HepG2 (cell line): ENCODE data around the gene FSD2. TPM values are rescaled to one million over a fixed set of nuclear protein-coding genes. Genes with fewer than 3 reads are reported as not detected.
A peak's percentile ranks its signal among the peaks of the same experiment; 100 is the strongest.

ENCODE experiments used
- CENPT ChIP-seq: sonication (generic); formaldehyde crosslinking; IDR thresholded peaks from 2 replicates; pipeline ENCODE4 v1.8.0; 2022; ENCODE audit warnings: low read depth, mild to moderate bottlenecking, moderate library complexity, missing genetic modification reagents
- CTCF ChIP-seq: sonication (generic); formaldehyde crosslinking; IDR thresholded peaks from 2 replicates; pipeline ENCODE4 v1.5.0; 2020; ENCODE audit warnings: mild to moderate bottlenecking, missing genetic modification reagents, moderate library complexity
- E2F1 ChIP-seq: sonication (generic); formaldehyde crosslinking; IDR thresholded peaks from 2 replicates; pipeline ENCODE4 v1.5.0; 2020; ENCODE audit warnings: missing genetic modification reagents
- ELF4 ChIP-seq: sonication (generic); formaldehyde crosslinking; IDR thresholded peaks from 2 replicates; pipeline ENCODE4 v1.5.0; 2020; ENCODE audit warnings: missing genetic modification reagents, mild to moderate bottlenecking, moderate library complexity, borderline replicate concordance
- FOXM1 ChIP-seq: sonication (generic); formaldehyde crosslinking; IDR thresholded peaks from 2 replicates; pipeline ENCODE4 v1.5.0; 2020; ENCODE audit warnings: missing genetic modification reagents
- GATAD1 ChIP-seq: IDR thresholded peaks from 2 replicates; pipeline ENCODE4 v1.6.1; 2016; ENCODE audit warnings: missing genetic modification reagents, missing compliant biosample characterization
- HNF1B ChIP-seq: sonication (generic); formaldehyde crosslinking; IDR thresholded peaks from 2 replicates; pipeline ENCODE4 v1.5.1; 2020; ENCODE audit warnings: mild to moderate bottlenecking, moderate library complexity, missing genetic modification reagents
- HNRNPLL ChIP-seq: fragments of 200-400 bp; formaldehyde crosslinking; IDR thresholded peaks from 2 replicates; pipeline ENCODE4 v1.6.1; 2017; ENCODE audit warnings: mild to moderate bottlenecking, low read depth, low read length; ENCODE audit not compliant: poor library complexity, severe bottlenecking
- KLF12 ChIP-seq: sonication (generic); formaldehyde crosslinking; IDR thresholded peaks from 2 replicates; pipeline ENCODE4 v1.4.0; 2020; ENCODE audit warnings: missing genetic modification reagents, borderline replicate concordance
- PHF8 ChIP-seq: sonication (generic); formaldehyde crosslinking; IDR thresholded peaks from 2 replicates; pipeline ENCODE4 v1.5.0; 2020; ENCODE audit warnings: missing genetic modification reagents
- PPARG ChIP-seq: conservative IDR thresholded peaks from 2 replicates; pipeline ENCODE4 v1.6.1; 2016; ENCODE audit warnings: missing biosample characterization, missing genetic modification reagents
- RCOR2 ChIP-seq: IDR thresholded peaks from 2 replicates; pipeline ENCODE4 v1.6.1; 2016; ENCODE audit warnings: missing biosample characterization, missing genetic modification reagents
- SIX1 ChIP-seq: sonication (generic); formaldehyde crosslinking; IDR thresholded peaks from 2 replicates; pipeline ENCODE4 v1.4.0; 2020; ENCODE audit warnings: missing genetic modification reagents, borderline replicate concordance
- ZKSCAN8 ChIP-seq: IDR thresholded peaks from 2 replicates; pipeline ENCODE4 v1.6.1; 2016; ENCODE audit warnings: borderline replicate concordance, missing genetic modification reagents, missing compliant biosample characterization
- ZNF264 ChIP-seq: sonication (generic); formaldehyde crosslinking; IDR thresholded peaks from 2 replicates; pipeline ENCODE4 v1.4.0; 2020; ENCODE audit warnings: missing genetic modification reagents
- ZNF326 ChIP-seq: sonication (generic); formaldehyde crosslinking; IDR thresholded peaks from 2 replicates; pipeline ENCODE4 v1.4.0; 2020; ENCODE audit warnings: missing genetic modification reagents, borderline replicate concordance
- ZNF512B ChIP-seq: sonication (generic); formaldehyde crosslinking; IDR thresholded peaks from 2 replicates; pipeline ENCODE4 v1.5.1; 2020; ENCODE audit warnings: missing genetic modification reagents, mild to moderate bottlenecking, borderline replicate concordance
- ZNF790 ChIP-seq: sonication (generic); formaldehyde crosslinking; IDR thresholded peaks from 2 replicates; pipeline ENCODE4 v1.8.0; 2022; ENCODE audit warnings: missing genetic modification reagents, mild to moderate bottlenecking, borderline replicate concordance
- polyA plus RNA-seq, 8 experiments: library from polyadenylated mRNA; depleted of rRNA in 3 of 8; stranded (reverse) in 7 of 8; unstranded in 1 of 8; fragments of >200 nt; fragmentation: Illumina TruSeq in 4 of 8; extraction: Trizol in 4 of 8; gene quantifications; 2 replicates each; pipeline versions ENCODE4 v1.2.1 to v1.2.3, GENCODE V29; 2011 to 2016; ENCODE audit warnings: low read depth in 4 of 8, missing spikeins in 1 of 8, mixed read lengths in 1 of 8; ENCODE audit not compliant: insufficient read depth in 1 of 8
- total RNA-seq, 5 experiments: library from RNA; depleted of rRNA; stranded (reverse); fragments of >200 nt; fragmentation: Illumina TruSeq; extraction: Trizol; gene quantifications; 2 replicates each; pipeline ENCODE4 v1.2.3, GENCODE V29; 2016; ENCODE audit warnings: low read depth in 1 of 5
- TF ChIP-seq, protein P1 (sequence below): sonication (generic); formaldehyde crosslinking; IDR thresholded peaks from 2 replicates; pipeline ENCODE4 v1.4.0; 2020; ENCODE audit warnings: missing genetic modification reagents, borderline replicate concordance

FSD2 gene
- total and polyA plus RNA-seq, 2 of the 13 experiments (the other 11 are each of a cell fraction or from before 2014, with no cell fraction given) = not detected

DNA sequence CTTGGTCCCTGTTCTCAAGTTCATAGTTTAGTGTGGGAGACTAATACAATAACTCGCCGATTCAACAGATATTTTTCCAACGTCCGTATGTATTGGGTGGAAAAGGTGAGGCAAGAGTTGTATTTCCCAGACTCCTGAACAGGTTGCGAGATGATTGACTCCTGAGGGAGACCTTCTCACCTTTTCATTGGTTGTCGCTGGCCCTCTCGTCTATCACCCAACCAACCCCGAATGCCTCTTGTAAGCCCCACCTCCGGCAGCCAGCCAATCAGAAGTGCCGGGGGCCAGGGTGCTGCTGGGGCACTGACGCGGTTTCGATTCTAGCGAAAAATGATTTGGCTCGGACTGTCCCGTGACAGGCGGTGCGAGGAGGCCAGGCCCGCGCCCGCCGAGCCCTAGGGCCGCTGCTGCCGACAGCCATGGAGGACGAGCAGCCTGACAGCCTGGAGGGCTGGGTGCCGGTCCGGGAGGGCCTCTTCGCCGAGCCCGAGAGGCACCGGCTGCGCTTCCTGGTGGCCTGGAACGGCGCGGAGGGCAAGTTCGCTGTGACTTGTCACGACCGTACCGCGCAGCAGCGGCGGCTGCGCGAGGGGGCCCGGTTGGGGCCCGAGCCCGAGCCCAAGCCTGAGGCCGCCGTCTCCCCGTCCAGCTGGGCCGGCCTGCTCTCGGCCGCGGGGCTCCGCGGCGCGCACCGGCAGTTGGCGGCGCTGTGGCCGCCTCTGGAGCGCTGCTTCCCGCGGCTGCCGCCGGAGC lies 3.6 kb upstream of the FSD2 start, which contains the start of gene WHAMM (continued):
- no peak; the same call in 1 of the 2 replicates for TF ChIP-seq E2F1 (CRISPR knock-in tag)
- TF ChIP-seq CTCF (CRISPR knock-in tag) = peak; percentile 24
- no peak for TF ChIP-seq SIX1 (CRISPR knock-in tag)
- TF ChIP-seq GATAD1 (CRISPR knock-in tag) = peak; percentile 75
- TF ChIP-seq KLF12 = no peak
- TF ChIP-seq PPARG = no peak
- no peak for TF ChIP-seq ELF4 (CRISPR knock-in tag)
- TF ChIP-seq RCOR2 (CRISPR knock-in tag) = no peak
- TF ChIP-seq ZNF790 (CRISPR knock-in tag) = 0 out of 2 replicates have a peak, but pooled peaks have one; percentile 51
- peak; percentile 42; the same call in 1 of the 2 replicates for TF ChIP-seq ZNF264
- no peak for TF ChIP-seq ZNF326 (CRISPR knock-in tag)
- no peak for TF ChIP-seq ZKSCAN8
- TF ChIP-seq, protein P1, sequence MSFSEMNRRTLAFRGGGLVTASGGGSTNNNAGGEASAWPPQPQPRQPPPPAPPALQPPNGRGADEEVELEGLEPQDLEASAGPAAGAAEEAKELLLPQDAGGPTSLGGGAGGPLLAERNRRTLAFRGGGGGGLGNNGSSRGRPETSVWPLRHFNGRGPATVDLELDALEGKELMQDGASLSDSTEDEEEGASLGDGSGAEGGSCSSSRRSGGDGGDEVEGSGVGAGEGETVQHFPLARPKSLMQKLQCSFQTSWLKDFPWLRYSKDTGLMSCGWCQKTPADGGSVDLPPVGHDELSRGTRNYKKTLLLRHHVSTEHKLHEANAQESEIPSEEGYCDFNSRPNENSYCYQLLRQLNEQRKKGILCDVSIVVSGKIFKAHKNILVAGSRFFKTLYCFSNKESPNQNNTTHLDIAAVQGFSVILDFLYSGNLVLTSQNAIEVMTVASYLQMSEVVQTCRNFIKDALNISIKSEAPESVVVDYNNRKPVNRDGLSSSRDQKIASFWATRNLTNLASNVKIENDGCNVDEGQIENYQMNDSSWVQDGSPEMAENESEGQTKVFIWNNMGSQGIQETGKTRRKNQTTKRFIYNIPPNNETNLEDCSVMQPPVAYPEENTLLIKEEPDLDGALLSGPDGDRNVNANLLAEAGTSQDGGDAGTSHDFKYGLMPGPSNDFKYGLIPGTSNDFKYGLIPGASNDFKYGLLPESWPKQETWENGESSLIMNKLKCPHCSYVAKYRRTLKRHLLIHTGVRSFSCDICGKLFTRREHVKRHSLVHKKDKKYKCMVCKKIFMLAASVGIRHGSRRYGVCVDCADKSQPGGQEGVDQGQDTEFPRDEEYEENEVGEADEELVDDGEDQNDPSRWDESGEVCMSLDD (CRISPR knock-in tag) = 0 out of 2 replicates have a peak, but pooled peaks have one; percentile 20
- no peak for TF ChIP-seq ZNF512B
- TF ChIP-seq FOXM1 (CRISPR knock-in tag) = no peak
- peak; percentile 80 for TF ChIP-seq HNF1B
- TF ChIP-seq PHF8 (CRISPR knock-in tag) = peak; percentile 96
- no peak for TF ChIP-seq CENPT
- no peak for TF ChIP-seq HNRNPLL
